ENCODE data around the gene PLXNA2. TPM values are rescaled to one million over a fixed set of nuclear protein-coding genes. Genes with fewer than 3 reads are reported as not detected.

The PLXNA2 gene
- total RNA-seq, 4 donors from 2014 or later, result 17.2 to 29.7 (median 24.6) TPM

DNA sequence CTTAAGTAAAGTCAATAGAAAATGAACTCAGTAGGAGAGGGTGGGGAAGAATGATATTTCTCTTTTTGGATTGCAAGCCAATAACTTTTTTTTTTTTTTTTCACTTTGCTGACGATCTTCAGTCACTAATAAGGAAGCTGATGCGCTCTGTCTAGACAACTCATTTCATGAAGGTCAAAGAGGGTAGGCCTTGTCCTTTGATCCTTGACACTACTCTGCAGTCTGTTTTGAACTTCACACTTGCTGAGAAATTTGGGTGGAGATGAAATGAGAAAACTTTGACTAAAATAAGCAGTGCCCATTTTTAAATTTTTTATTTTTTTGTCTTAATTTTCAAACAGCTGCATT lies 20.9 kb upstream of the PLXNA2 start:
- H3K4me3 ChIP-seq, result no peak overlapping the region
- H3K9me3 ChIP-seq, result peaks cover 0 to 3% (median 0%) of the 10 kb centered on the region in 4 donors
- H3K27ac ChIP-seq, result peak overlapping the region in 1 of 4 donors; percentile 67
- WGBS, 2 donors, result 43 to 51% methylated on average over 2 of the region's 2 CpGs
- H3K36me3 ChIP-seq, result no peaks in the 10 kb centered on the region
- H3K4me1 ChIP-seq, result peaks cover 0 to 7% (median 3%) of the 10 kb centered on the region in 4 donors
- peaks cover 0 to 27% of the 10 kb centered on the region in 2 donors for H3K27me3 ChIP-seq
- DNase-seq (ENCODE audit: low spot score in 2 of 2), result no peak
- TF ChIP-seq POLR2A (IDR thresholded peaks at IDR 0.05) (no peak), EP300 (IDR thresholded peaks at IDR 0.05) (no peak)
- TF ChIP-seq, protein P1, sequence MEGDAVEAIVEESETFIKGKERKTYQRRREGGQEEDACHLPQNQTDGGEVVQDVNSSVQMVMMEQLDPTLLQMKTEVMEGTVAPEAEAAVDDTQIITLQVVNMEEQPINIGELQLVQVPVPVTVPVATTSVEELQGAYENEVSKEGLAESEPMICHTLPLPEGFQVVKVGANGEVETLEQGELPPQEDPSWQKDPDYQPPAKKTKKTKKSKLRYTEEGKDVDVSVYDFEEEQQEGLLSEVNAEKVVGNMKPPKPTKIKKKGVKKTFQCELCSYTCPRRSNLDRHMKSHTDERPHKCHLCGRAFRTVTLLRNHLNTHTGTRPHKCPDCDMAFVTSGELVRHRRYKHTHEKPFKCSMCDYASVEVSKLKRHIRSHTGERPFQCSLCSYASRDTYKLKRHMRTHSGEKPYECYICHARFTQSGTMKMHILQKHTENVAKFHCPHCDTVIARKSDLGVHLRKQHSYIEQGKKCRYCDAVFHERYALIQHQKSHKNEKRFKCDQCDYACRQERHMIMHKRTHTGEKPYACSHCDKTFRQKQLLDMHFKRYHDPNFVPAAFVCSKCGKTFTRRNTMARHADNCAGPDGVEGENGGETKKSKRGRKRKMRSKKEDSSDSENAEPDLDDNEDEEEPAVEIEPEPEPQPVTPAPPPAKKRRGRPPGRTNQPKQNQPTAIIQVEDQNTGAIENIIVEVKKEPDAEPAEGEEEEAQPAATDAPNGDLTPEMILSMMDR (IDR thresholded peaks at IDR 0.05), result no peak

- peaks cover 0 to 7% (median 3%) of the 10 kb centered on the region in 4 donors for H3K4me1 ChIP-seq
- peaks cover 0 to 3% (median 0%) of the 10 kb centered on the region in 4 donors for H3K9me3 ChIP-seq
- H3K27me3 ChIP-seq, result peaks cover 0 to 22% of the 10 kb centered on the region in 2 donors
- DNase-seq (ENCODE audit: low spot score in 2 of 2), result peak in 1 of 2 donors; percentile 44
- H3K36me3 ChIP-seq, result no peaks in the 10 kb centered on the region
- 48 to 58% methylated on average over 2 of the region's 2 CpGs for WGBS, 2 donors
- no peak for TF ChIP-seq POLR2A (IDR thresholded peaks at IDR 0.05)
- peak in 1 of 2 donors; percentile 68 for TF ChIP-seq EP300 (IDR thresholded peaks at IDR 0.05)
- peak overlapping the region in 1 of 4 donors; percentile 67 for H3K27ac ChIP-seq
- no peak overlapping the region for H3K4me3 ChIP-seq
These were observed 20.4 kb upstream of the PLXNA2 start for GRCh38 chr1:208264469-208265121.

DNA sequence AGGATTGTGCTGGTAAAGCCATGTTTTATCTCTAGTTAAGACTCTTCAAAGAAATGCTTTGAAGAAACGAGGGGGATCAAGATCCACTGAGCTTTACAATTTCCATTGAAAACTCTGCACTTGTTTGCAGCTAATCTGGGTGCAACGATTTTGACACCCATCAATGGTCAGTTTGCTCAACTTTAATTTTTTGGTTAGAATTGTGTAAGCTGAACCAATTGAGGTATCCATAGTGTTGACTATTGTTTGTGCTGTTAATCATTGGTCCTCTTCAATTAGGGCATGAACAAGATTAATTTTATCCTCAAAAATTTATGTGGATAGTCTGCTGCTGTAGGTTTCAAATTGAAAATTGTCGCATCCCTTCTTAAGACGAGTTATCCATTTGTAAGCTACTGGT lies 17.7 kb upstream of the PLXNA2 start:
- Histone ChIP-seq H3K27ac (no peak overlapping the region), H3K36me3 (no peaks in the 10 kb centered on the region), H3K4me3 (no peak overlapping the region), H3K27me3 (no peaks in the 10 kb centered on the region), H3K4me1 (peaks cover 0 to 7% (median 3%) of the 10 kb centered on the region in 4 donors), H3K9me3 (peaks cover 0 to 3% (median 0%) of the 10 kb centered on the region in 4 donors)
- TF ChIP-seq, protein P1 (IDR thresholded peaks at IDR 0.05), result no peak
- TF ChIP-seq POLR2A (IDR thresholded peaks at IDR 0.05) (no peak), EP300 (IDR thresholded peaks at IDR 0.05) (no peak)
- no peak for DNase-seq (ENCODE audit: low spot score in 2 of 2)
- 72 to 90% methylated on average over 4 of the region's 4 CpGs for WGBS, 2 donors

- H3K9me3 ChIP-seq, result peaks cover 0 to 3% (median 0%) of the 10 kb centered on the region in 4 donors
- no peak for DNase-seq (ENCODE audit: low spot score in 2 of 2)
- no peaks in the 10 kb centered on the region for H3K27me3 ChIP-seq
- 93 to 96% methylated on average over 3 of the region's 3 CpGs for WGBS, 2 donors
- TF ChIP-seq EP300 (IDR thresholded peaks at IDR 0.05) (no peak), POLR2A (IDR thresholded peaks at IDR 0.05) (no peak)
- TF ChIP-seq, protein P1 (IDR thresholded peaks at IDR 0.05), result no peak
- H3K27ac ChIP-seq, result no peak overlapping the region
- H3K36me3 ChIP-seq, result no peaks in the 10 kb centered on the region
- no peak overlapping the region for H3K4me3 ChIP-seq
- peaks cover 0 to 19% (median 0%) of the 10 kb centered on the region in 4 donors for H3K4me1 ChIP-seq
These were observed 14.1 kb upstream of the PLXNA2 start for GRCh38 chr1:208258277-208258676.

GRCh38 chr1:208257351-208257750 lies 13.2 kb upstream of the PLXNA2 start:
- no peaks in the 10 kb centered on the region for H3K27me3 ChIP-seq
- DNase-seq (ENCODE audit: low spot score in 2 of 2), result no peak
- H3K27ac ChIP-seq, result no peak overlapping the region
- WGBS, 2 donors, result 72 to 85% methylated on average over 6 of the region's 6 CpGs
- H3K36me3 ChIP-seq, result no peaks in the 10 kb centered on the region
- TF ChIP-seq, protein P1 (IDR thresholded peaks at IDR 0.05), result no peak
- TF ChIP-seq POLR2A (IDR thresholded peaks at IDR 0.05) (no peak), EP300 (IDR thresholded peaks at IDR 0.05) (no peak)
- peaks cover 0 to 28% (median under 1%) of the 10 kb centered on the region in 4 donors for H3K4me1 ChIP-seq
- H3K9me3 ChIP-seq, result peaks cover 0 to 3% (median 0%) of the 10 kb centered on the region in 4 donors
- no peak overlapping the region for H3K4me3 ChIP-seq
